HTR-8/SVneo (cell line): ENCODE measurements around the gene LDB2.

Source experiments
- DNase-seq: peaks from one replicate; pipeline ENCODE4 v3.0.0; 2011; ENCODE audit warnings: low spot score, mixed read lengths; ENCODE audit not compliant: insufficient read length
- FAIRE-seq: peaks from 2 replicates; lab custom pipeline; 2011; peaks lifted over from hg19 to GRCh38; lab: Jason Lieb, UNC

Gene LDB2

DNA sequence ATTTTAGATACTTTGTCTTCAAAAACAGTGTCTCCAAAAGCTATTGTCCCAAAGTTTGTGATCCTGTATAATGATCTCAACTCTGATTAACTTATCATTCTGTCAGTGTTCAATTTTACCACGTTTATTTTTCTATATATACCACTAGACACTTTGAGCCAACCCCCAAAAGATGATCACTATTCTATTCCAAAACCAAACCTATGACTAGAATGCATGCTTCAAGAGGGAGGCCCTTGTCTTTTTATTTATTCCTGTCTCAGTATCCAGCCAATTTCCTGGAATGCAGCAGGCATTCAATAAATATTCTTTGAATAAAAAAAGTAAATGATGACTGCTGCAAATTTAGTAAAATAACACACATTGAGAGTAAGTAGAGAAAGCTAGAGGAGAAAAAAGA, 275.6 kb downstream of the LDB2 start:
- no peak for FAIRE-seq
- no peak for DNase-seq

DNA sequence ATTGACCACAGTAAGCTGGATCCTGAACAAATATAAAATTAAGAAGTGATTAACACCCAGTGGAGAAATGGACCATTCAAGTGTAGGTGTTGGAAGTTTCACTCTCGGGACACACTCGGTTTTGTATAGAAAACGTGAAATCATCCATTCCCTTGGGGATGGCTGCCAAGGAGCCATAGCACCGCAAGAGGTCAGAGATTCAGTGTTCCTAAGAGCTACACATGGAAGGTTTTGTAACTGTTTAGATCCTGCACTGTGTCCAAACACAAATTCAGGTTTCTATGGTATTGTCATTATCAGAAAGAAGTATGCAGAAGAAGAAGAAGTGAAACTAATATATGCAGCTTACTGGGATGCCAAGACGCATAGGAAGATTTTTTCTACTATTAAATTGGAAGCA, 281.0 kb downstream of the LDB2 start:
- no peak for FAIRE-seq
- DNase-seq = no peak

DNA sequence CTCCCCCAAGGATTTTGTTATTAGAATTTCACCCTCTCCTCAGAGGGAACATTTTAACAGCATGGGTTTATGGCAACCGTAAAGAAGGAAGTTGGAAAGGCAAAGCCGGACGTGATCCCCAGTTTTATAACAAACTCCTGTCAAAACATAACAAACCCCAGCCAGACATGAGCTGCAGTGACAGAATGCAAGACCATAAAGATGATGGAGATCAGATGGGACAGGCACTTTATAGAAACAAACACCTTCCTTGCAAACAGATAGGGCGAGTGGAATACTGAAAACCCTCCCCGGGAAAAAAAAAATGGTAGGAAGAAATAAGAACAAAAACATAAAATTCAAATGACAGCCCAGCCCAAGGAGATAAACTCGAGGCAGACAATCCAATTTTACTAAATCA, 281.4 kb downstream of the LDB2 start:
- no peak for DNase-seq
- FAIRE-seq = no peak

DNA sequence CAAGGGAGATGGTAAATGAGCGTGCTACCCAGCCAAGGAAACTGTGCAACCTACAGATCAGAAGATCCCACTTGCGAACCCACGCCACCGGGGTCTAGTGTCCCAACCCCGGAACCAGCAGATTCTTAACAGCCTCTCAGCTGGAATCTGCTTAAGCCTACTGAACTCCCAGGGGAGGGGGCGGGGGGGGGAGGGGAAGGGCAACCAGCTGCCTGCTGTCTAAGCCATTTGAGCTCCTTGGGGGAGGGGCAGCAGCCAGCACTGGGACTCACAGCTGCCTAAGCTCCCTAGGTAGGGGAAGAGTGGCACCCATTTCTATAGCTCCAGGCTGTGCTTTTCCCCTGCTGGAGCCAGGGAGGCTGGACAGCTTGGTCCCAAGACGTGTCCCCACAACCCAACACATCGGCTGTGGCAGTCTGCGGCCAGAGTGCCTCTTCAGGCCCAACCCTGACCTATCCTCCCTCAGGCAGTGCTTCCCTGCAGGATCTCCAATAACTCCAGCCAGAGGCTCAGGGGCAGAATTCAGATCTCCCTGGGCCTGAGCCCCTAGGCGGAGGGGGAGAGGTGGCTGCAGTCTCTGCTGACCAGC, 289.2 kb downstream of the LDB2 start:
- FAIRE-seq (no peak), DNase-seq (no peak)

DNA sequence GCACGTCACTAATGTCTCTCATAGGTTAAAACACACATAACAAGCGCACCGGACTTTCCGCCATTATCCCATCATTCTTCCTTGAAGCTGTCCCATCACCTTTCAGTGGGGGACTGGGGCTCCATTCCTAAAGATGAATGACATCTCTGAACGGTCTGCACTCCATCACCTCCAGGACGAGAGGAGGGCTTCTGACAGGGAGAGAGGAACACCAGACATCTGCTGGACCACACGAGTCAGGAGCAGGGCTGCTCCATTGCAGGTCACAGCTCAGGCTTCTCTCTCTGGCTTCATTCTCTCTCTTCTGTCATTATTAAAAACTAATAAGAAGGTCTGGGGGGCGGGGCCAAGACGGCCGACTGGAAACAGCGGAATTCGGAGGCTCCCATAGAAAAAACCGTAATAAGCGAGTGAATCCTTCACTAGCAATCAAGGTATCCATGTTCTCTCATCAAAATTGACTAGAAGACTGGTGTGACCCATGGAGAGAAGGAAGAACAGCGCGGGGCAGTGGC, 289.8 kb downstream of the LDB2 start:
- FAIRE-seq = no peak
- DNase-seq = no peak

DNA sequence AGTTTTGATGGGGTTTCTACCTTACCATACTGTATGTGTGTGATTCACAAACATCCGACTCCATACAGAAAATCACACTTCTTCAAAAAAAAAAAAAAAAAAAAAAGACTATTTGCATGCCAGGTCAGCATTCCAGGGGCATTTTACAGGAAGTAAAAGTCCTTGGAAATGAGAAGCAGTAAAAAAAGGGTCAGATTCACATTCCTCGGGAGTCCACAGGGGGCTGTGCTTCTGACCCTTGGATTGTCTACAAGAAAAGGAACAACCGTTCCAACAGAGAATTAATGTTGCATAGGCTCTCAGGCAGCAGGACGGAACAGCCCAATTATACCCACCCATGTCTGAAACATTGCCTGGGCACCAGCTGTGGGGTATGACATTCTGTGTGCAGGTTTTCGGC, 290.3 kb downstream of the LDB2 start:
- DNase-seq = no peak
- FAIRE-seq = no peak

DNA sequence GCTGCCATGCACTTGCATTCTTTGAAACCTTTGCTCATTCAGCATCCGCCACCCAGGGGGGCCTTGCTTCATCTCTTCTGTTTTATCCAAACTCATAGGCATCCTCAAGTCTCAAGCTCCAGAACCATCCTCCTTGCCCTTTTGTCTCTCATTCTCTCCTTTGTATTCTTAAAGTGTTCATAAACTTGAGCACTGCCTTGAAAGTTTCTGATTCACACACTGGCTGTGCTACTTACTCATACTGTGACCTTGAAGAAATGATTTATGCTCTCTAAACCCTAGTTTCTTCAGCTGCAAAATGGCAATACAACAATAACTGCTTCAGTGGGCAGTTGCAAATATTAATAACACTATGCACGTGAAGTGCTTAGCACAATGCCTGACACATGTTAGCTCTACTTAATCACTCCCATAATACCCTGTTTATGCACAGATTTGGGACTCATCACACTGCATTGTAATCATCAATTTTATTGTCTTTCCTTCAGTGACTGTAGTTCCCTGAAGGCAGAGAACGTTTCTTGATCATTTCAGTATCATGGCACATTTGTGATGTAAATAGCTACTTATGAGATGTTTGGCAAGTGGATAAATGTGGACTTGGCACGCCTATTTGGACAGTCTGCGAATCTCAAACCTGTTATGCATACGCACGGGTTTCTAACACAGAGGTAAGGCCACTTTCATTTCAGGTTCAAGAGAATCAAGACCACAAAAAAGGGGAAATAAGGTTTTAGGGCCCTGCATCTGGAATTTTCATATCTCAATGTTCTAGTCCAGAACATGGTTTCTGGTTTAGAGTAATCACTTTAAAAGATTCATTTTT, 291.0 kb downstream of the LDB2 start:
- FAIRE-seq (no peak), DNase-seq (no peak)

DNA sequence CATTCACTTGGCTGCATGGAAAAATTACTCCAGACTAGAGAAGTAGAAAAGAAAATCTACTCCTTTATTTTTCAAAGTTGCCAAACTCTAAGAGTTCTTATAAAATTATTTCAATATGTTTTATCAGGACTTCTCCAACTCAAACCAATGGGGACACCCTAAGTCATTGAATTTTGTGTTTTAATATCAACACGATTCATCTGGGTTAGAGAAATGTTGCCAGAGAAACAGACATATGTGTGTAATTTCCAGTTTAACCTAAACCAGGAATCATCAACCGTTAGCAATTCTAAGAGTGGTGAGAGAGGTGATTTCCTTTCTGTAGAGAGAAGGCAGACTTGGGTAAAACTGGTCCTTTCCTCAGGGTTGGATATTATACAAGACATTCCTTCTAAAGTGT, 291.8 kb downstream of the LDB2 start:
- FAIRE-seq = no peak
- DNase-seq = no peak

DNA sequence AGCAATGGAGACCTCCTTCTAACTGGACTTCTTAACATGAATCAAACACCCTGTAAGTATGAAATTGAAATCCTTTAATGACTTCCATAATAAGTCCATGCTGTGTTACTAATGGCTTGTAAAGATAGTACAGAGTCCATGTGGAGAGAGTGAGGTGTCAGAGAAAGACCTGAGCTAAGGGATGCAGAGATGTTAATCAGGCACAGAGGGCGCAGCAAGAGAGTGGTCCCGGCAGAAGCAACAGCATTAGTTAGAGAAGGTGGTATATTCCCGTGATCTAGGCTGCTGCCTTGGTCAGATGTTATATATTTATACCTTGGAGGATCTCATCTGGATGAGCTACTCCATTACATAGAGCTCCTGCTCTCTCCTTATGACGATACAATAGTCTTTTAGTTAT, 295.3 kb downstream of the LDB2 start:
- FAIRE-seq (no peak), DNase-seq (no peak)

DNA sequence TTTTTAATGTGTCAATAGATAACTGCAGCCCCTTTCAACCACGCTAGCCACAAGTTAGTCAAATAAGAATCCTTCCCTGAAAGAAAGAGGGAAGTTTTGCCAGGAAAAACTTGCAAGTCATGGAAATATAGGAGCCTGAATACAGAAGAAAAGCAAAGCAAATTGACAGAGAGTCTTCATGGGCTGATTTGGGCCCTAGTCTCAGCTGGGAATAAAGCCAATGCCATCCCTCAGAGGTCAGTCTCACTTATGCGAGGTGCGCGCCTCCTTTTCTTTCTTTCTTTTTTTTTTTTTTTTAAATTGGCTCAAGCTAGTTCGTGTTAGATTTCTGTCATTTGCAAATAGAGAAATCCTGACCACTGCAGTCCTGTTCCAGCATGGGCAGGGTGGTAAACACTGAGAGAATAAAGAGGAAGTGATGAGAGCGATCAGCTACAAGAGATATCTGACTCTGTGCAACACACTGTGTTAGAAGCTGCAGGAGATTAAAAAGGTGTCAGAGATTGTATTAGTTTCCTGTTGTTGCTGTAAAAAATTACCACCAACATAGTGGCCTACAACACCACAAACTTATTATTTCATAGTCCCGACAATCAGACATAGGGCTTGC, 299.7 kb downstream of the LDB2 start:
- FAIRE-seq (no peak), DNase-seq (no peak)

DNA sequence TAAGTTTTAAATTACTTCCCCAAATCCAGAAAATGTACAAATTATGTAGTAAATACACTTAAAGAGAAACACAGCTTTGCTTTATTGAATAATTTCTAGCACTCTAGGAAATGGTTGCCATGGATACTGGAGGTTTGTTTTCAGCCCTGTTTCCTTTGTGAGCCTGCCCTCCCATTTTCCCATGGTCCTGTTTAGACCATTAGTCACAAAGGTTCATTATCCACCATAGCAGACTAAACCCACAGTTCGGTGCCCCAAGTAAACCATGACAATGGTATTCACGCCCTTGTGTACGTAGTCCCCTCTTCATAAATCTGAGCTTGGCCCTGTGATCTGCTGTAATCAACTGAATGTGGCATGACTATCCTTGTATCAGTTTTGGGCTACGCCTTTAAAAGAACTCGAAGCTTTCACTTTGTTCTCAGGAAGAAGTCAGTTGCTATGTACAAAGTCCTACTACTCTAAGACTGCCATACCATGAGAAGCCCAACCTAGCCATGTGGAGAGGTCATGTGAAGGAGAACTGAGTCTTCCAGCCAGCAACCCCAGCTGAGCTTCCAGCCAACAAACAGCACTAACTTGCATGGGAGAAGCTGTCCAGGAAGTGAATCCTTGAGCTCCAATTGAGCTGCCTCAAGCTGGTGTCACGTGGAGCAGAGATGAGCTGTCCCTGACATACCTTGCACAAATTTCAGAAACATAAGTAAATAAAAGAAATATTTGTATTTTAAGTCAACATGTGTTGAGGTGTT, 300.4 kb downstream of the LDB2 start:
- no peak for DNase-seq
- FAIRE-seq = no peak

DNA sequence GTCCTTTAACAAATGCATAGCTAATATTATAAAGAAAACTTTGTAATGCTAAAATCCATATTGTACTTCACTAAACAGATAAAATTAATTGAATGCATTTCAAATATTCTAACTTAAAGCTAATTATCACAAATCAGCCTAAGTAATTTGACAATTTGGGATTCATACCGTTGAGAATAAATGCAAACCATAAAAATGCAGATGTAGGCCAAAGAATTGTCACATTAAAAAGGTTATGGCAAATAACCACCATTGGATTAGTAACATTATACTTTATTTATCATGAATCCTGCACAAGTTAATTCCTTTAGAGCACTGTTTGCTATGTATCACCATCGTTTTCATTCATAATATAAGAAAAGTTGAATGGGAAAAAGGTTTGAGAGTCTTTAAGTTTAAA, 301.0 kb downstream of the LDB2 start:
- FAIRE-seq = no peak
- DNase-seq = no peak

DNA sequence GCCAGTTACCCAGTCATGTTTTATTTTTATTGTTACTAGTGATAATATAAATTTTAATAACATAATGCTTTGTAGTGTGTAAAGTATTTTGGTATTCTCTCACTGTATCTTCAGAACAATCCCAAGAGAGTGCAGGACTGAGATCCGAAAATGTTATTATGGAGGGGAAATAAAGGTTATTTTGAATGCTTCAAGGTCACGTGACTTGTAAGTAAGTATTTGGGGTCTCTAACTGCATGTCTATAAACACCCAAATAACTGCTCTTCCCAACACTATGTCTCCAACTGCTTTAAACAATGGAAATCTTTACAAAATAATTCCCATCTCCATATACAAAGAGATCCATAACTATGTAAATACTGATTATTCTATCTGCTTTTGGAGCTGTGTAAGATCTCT, 302.2 kb downstream of the LDB2 start:
- DNase-seq = no peak
- no peak for FAIRE-seq

DNA sequence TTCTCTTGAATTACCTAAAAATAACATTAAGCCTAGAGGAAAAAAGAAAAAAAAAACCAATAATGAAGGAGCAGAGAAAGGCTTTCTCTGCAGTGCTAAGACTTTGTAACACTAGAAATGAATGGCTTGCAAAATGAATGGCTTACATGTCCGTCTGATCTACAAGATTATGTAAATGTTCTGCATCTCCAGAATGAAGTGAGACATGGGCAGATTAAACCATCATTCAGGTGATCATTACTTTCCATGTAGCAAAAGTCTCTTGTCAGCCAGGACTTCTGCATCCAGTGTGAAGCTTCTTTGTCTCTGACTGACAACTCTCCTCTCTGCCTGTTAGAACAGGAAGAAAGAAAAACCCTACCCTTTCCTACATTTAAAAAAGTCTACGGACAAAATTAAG, 304.3 kb downstream of the LDB2 start:
- no peak for DNase-seq
- FAIRE-seq = no peak

DNA sequence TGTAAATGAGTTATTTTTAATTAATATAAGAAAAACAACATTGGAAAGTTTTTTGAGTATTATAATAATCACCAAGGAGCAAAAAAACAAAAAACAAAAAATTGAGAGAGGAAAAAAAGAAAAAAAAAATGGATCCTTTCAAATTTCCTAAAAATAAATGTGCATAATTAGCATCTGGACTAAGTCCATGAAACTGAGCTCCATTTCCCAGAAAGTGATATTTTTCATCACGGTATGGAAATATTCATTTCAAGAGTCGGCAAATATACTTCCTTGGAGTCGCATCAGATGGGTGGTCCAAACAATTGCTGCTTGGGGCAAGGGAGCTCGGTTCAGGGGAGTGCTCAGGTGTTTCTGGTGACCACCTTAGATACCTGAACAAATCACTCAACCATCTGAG, 305.1 kb downstream of the LDB2 start:
- no peak for FAIRE-seq
- no peak for DNase-seq

DNA sequence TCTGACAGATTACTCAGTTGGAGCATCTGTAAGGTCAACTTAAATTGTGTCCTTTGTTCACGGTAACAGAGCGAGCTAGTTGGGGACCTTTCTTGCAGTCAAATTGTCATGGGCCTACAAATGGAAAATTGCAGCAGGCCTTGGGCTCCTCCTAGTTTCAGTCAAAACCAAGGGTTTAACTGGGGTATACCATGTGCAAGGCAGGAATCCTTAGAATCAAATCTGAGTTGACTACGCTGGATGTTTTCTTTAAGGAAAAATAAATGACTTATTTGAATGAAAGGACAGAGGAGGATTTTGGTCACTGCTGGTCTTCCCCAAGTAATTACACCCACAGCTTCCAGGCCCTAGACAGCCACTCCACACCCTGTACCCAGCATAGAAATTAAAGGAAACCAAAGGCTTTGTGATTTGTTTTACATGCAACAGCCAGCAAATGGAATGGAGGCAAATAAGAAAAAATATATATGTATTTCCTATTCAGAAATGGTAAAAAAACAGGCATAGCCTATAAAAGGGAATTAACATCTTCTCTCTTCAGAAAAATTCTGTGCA, 307.1 kb downstream of the LDB2 start:
- no peak for FAIRE-seq
- no peak for DNase-seq

DNA sequence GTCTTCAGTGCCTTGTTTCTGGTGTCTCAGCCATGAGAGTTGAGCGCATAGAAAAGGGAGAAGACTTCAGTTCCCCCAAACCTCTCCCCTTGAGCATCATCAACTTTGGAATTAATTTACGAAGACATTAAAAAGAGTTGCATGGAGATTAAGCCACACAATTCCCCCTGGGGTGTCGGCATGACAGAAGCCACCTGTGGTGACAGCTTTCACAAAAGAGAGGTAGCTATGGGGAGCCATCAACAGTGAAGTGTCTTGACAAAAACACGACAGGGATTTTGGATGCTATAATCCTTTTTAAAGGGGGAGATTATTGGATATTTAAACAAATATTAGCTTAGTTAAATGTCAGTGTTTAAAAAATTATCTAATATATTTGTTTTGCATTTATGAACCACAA, 307.6 kb downstream of the LDB2 start:
- FAIRE-seq (no peak), DNase-seq (no peak)

DNA sequence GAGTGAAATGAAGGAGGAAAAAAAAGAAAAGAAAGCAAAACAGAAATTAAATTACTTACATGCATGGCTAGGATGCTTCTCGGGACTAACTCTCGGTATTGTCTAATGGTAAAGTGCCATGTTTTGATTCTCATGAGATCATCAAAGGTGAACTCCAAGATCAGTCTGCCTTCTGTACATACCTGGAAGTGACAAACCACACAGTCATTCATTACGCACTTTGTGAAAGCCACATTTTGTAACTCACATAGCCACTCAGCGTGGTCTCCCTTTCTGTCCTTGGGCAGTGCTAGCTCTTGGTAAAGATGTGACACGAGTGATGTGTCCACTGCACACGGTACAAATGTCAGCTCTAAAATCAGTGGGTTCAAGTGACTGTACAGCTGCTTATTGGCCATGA, 309.8 kb downstream of the LDB2 start:
- FAIRE-seq (no peak), DNase-seq (no peak)

DNA sequence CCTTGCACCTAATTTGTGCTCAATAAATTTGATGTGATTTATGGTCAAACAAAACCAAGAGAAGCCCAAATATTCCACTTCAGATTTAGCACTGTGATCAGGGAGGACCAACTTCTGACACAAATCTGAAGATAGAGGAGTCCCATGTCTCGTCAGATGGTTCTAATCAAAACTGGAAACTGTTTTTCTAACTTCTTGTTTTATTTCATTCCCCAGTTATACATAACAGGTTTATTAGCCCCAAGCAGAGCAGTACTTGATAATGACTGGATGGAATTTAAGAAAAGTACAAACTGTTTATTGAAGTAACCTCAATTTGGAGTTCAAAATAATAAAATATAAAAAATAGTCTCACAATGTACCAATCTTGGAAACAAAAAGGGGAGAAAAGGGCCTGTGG, 310.3 kb downstream of the LDB2 start:
- FAIRE-seq (no peak), DNase-seq (no peak)

DNA sequence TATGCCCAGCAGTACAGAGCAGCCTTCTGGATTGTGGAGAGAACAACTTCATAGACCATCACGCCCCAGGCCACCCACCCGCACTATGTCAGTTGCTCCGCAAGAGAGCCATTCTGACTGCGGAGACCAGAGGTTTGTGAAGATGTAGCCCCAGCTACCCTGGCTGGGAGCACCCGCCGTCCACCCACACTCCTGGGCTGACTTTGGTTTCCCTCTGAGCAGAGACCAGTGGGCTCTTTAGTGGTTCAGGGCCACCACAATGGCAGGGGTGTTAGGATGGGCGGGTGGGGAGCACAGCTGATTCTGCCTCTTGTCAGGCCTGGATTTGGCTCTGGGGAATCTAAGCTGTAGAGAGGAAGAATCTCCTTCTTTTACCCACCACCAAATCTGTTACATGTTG, 313.4 kb downstream of the LDB2 start:
- FAIRE-seq (no peak), DNase-seq (no peak)

DNA sequence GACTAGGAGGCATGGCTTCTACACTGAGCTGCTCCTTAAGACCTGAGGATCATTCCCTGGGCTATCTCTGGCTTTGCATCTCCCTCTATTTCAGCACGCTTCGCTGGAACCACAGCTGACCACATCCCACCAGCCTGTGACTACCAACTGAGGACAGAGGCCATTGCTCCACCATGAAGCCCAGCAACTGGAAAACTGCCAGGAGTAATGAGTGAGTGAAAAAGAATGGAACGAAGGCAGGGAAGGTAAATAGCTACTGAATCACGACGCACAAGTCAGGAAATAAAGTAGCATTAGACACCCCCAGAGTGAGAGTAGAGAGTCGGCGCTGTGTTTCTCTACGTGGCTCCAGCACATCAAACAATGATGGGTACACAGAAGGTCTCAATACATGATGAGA, 314.7 kb downstream of the LDB2 start:
- FAIRE-seq (no peak), DNase-seq (no peak)
